NCI-H345 (cell line): Measurements from ENCODE around the gene TMEM254.
"Not testable (repeated sequence)": the region's sequence is repeated elsewhere in the genome, so short reads cannot be mapped to it uniquely, and the experiment has no call there.

ENCODE experiments used
- DNase-seq: peaks from one replicate; lab custom pipeline; 2025; lab: John Stamatoyannopoulos, UW

Gene TMEM254, protein sequence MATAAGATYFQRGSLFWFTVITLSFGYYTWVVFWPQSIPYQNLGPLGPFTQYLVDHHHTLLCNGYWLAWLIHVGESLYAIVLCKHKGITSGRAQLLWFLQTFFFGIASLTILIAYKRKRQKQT

DNA sequence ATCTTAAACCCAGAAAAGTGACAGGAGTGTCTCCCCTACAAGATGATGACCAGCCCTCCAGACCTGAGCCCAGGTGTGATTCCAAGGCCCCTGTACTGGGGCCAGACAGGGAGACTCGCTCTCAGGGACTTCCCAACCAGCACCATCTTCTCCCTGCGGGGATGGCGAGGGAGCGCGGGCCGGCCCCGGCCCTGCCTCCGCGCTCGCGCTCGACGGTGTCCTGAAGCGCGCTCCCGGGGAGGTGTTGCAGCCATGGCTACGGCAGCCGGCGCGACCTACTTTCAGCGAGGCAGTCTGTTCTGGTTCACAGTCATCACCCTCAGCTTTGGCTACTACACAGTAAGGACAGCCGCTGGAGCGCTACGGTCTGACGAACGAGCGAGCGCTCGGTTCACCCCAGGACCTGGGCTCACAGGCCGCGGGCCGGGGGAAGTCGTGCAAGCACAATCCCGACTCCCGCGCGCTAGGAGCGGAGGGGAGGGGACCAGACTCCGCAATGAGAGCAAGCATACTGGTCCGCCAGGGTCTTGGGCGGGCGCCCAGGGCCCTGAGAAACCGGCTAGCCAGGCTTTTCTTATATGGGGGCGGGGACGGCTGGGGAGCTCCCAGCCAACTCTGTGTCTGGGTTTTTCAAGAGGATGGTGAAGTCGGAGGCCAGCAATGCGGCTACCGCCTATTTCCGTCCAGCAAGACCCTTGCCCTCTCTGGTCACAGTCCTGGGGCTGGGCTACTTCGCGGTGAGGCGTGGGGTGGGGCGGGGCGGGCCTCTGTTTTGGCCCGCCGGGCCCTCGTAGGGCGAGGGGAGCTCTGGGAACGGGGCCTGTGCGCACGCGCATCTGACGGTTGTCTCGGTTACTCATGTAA, at the start of gene TMEM254:
Gene TMEM254 (plus strand): TSS at position 218 of the 864 bp plus-strand sequence. CDS start 35 bp downstream, at position 253.
- peak; percentile 84 for DNase-seq

DNA sequence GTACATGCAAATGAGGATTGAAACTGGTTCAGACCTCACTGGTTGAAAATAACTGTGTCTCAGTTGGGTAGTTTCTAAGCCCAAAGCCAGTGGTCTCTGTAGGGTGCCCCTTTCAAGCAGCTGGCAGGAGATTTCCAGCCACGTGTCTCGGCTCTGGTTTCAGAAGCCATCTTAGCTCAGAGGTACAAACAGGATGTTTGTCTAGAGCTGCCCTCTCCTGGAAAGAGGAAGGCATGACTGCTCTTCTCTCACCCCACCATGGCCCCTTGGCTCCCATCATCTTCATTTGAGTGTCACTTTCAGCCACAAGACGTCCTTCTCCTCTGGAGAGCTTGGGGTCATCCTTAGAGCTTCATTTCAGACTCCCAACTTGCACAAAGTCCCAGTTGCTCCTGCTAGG, 49.3 kb upstream of the TMEM254 start:
- peak; percentile 11 for DNase-seq

DNA sequence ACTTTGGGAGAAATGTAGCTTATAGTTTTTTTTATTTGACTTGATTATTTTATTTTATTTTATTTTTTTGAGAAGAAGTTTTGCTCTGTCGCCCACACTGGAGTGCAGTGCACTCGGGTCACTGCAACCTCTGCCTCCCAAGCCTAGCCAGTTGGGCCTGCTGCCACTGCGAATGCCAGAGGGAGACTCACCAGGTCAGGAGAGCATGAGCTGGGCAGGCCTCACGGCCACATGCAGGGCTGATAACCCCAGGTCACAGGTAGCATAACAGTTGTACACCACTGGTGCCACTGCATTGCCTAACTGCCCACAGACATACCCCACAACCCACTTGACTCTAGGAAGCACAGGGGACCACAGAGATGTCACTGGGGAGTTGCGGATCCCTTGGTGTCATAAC, 48.6 kb upstream of the TMEM254 start:
- DNase-seq, result not testable (repeated sequence)

DNA sequence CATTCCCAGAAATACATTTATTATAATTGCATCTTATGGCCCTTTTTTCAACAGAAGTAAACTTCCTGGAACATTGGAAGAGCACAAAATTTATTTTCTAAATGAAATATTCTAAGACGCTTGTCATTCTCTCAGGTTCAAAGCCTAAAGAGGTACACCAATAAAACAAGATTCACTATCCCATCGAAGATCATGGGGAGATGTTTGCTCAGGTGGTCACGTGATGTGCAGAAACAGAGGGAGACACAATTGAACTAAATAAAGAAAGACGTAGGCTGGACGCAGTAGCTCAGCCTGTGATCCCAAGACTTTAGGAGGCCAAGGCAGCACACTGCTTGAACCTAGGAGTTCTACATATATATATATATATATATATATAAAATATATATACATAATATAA, 46.0 kb upstream of the TMEM254 start:
- no peak for DNase-seq

DNA sequence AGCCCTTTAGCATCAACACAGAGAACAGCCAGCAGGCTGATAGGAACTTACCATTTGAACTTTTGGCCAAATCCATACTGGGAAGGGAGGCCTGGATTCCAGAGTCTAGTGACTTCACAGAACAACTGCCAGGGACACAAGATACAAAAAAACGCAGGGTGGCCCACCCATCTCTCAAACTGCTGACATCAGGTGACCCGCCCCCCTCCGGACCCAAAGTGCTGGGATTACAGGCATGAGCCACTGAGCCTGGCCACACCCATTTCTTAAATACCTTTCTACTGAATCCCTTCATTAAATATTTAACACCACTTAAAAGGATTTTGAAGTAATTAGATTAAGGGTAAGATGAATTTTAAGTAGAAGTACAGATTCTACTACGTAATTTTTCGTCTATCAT, 43.7 kb upstream of the TMEM254 start:
- DNase-seq, result not testable (repeated sequence)

DNA sequence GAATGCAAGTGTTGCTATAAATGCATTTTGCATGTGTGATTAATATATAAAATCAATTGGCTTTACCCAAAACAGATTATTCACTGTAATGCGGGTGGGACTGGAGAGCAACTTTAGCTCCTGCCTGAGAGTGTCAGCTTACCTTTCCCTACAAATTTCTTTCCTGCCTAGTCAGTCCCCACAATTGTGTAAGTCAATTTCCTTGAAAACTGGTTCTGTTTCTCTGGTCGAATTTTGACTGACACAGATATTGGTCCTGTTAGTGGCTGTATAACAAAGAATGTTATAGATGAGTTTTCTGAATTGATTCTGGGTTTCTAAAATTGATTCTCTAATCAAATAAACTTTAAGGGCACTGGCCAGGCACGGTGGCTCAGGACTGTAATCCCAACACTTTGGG, 43.0 kb upstream of the TMEM254 start:
- DNase-seq, result not testable (repeated sequence)

DNA sequence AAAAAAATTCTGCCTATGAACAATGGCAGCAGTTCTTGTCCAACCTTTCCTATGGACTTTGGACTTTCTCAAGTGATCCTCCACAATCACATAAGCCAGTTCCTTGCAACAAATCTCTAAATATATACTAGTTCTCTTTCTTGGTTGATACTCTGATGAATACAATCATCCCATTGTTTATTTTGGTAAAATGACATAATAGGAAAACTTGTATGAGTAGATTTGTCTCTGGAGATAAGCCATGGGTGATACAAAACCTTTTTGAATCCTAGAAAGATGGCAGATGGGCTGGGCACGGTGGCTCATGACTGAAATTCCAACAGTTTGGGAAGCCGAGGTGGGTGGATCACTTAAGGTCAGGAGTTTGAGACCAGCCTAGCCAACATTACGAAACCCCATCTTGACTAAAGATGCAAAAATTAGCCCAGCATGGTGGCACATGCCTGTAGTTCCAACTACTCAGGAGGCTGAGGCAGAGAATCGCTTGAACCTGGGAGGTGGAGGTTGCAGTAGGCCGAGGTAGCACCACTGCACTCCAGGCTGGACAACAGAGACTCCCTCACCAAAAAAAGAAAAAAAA, 41.5 kb upstream of the TMEM254 start:
- not testable (repeated sequence) for DNase-seq

DNA sequence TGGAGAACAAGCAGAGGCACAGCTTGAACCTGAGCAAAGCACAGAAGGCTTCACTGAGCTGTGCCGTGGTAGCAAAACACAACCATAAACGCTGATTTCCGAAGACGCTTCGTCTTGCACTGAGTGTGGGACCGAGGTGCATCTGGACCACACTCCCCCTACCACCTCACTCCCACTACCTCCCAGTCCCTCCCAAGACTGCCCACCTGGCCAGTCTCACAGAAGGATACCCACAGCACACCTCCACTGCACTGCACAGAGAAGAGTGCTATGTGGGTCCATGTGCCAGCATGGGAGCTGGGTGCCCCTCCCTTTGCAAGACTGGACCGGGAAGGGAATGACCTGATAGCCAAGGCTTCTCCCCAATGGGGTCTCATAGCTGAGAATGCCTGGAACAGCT, 40.2 kb upstream of the TMEM254 start:
- DNase-seq, result not testable (repeated sequence)

DNA sequence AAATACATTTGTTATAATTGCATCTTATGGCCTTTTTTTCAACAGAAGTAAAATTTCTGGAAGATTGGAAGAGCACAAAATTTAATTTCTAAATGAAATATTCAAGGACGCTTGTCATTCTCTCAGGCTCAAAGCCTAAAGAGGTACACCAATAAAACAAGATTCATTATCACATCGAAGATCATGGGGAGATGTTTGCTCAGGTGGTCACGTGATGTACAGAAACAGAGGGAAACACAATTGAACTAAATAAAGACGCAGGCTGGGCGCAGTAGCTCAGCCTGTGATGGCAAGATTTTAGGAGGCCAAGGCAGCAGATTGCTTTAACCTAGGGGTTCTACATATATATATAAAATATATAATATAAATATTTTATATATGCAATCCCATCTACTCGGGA, 37.3 kb upstream of the TMEM254 start:
- DNase-seq, result no peak

DNA sequence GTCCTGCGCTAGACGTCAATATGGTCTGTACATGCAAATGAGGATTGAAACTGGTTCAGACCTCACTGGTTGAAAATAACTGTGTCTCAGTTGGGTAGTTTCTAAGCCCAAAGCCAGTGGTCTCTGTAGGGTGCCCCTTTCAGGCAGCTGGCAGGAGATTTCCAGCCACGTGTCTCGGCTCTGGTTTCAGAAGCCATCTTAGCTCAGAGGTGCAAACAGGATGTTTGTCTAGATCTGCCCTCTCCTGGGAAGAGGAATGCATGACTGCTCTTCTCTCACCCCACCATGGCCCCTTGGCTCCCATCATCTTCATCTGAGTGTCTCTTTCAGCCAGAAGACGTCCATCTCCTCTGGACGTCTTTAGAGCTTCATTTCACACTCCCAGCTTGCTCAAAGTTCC, 33.5 kb upstream of the TMEM254 start:
- DNase-seq, result not testable (repeated sequence)

DNA sequence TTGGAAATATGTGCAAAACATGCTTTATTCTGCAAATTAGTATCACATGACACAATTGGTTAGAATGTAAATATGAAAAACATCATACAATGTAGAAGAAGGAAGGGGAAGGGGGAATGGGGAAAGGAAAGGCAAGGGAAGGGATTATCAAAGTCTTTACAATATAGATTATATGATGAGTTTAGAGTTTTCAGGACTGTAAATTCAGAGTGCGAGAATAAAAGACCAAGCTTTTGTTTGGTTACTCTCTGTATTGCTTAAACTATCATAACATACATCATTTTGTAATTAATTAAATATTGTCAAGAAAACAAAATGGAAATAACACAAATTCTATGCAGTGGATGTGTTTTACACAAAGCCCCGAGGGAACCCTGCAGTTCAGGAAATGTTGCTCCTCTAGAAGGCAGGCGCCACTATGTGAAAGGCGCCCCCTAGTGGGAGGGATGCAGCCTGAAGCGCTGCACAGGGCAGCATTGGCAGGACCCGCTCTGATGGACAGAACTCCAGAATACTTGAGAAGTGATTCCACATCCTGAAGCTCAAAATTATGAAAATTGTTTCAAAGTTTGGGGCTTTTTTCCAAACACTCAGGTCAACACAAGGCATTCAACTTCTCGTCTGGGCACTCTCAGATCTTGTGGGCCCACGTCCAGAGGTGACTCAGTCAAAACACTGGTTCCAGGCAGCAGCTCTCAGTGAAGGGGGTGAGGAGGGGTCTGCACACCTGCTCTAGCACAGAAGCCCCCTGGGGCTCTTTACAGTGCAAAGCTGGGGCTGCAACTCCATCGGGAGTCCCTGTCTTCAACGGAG, 31.6 kb upstream of the TMEM254 start:
- peak; percentile 42 for DNase-seq

DNA sequence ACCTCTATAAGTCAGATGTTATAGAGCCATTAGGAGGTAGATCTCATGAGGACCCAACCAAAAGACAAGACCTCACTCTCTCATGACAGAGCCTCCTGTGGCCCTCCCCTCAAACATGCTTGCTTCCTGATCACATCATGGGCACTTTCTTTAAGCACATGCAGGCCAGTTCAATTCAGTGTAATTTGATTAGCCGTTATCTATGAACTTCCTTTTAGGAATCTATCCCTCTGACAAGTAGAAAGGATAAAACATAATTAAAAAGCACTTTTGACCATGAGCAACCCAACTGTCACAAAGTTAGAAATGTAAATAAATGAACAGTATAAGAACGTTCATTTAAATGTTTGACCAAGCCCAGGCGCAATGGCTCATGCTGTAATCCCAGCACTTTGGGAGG, 27.7 kb upstream of the TMEM254 start:
- DNase-seq, result no peak

DNA sequence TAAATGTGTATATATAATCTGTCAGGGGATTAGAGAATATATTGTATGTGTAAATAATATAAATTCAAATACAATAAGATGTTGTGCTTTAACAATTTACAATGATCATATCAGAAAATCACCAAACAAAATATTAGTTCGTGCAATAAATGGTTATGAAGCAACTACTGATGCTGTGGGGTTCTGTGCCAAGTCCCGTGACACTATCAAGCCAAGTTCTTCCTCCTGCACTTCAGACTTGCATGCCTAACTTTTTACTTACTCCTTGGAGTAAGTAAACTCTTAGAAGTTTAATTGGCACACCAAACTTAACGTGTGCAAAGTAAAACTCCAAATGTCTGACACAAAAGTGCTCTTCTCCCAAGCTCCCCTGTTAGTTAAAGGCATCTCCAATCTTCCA, 26.5 kb upstream of the TMEM254 start:
- no peak for DNase-seq

DNA sequence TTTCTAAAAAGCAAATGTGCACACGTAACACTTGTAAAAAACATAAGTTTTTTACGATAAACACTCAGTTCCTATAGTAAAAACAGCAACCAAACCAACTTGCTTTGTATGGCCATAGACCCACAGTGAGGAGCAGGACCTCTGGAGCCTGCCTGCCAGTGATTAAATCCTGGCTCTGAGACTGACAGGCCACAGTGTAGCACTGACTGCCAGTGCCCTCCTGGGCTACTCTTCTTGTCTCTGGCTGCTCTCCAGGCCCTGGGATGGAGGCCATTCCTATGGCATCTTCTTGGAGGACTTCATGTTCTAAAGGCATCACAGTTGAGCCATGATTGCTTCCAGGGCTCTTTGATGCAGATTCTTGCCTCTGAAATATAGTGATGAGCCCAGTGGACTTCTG, 22.7 kb upstream of the TMEM254 start:
- DNase-seq, result no peak

DNA sequence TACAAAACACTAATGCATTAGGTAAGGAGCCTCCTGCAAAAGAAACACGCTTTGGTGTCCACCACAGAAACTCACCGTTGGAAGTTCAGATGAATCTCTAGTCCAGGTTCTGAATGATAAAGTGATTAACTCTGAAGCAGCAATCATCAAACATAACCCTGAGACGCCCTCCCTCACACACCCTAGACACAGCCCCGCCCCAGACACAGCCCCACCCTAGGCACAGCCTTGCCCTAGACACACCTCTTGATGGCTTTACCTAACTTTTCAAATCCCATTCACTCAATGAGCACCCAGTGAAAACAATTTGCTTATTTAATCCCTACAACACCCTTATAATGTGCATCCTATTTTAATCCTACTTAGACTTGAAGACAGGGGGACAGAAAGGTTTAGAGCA, 21.3 kb upstream of the TMEM254 start:
- no peak for DNase-seq

DNA sequence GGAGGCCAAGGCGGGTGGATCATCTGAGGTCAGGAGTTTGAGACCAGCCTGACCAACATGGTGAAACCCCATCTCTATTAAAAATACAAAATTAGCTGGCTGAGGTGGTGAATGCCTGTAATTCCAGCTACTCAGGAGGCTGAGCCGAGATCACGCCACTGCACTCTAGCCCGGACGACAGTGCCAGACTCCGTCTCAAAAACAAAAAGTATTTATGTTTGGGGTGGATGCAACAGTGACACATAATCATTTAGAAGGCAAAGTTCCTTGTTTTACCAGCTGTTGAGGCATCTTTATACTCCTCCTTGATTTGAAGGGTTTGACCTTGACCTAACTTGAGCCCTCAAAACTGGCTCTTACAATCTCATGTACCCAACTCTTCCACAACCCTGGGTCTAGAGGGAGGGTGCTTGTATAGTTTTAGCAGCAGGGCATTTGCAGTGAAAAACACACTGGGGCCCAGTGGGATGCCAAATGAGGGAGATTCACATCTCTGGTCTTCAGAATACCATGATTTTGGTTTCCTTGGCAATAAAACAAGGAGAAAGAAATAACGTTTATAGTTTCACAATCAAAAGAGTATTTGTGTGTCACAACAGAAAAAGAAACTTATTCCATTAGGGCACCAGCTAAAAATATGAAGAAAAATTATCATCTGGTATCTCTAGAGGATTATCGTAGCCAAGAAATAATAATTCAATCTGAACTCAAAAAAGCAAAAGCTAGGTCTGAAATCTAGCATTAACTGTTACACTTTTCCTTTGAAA, 14.2 kb upstream of the TMEM254 start:
- no peak for DNase-seq

DNA sequence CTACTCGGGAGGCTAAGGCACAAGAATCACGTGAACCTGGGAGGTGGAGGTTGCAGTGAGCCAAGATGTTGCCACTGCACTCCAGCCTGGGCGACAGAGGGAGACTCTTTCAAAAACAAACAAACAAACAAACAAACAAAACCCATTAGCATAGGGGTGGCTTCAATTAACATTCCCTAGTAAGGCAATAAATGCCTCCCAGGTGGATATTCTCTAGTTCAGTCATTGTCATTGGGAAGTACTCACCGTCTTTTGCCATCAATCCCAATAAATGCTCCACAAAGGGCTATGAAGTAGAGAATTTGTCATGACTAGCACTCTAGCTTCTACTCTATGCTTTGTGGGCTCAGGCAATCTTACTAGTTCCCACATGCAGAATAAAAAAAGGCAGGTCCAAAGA, 11.7 kb upstream of the TMEM254 start:
- DNase-seq, result no peak

DNA sequence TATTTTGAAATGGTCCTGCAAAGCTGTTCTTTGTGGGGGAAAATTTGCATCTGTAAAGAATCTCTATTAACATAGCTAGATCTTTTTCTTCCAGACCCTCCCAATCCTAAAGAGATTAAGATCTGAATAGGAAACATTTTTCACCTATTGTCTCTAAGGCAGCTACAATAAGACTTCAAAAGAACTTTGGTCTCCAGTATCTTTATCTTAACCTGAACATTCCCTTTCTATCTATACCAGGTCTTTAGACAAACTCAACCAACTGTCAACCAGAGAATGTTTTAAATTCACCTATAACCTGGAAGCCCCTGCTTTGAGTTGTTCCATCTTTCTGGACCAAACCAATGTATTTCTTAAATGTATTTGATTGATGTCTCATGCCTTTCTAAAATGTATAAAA, 10.6 kb upstream of the TMEM254 start:
- not testable (repeated sequence) for DNase-seq

DNA sequence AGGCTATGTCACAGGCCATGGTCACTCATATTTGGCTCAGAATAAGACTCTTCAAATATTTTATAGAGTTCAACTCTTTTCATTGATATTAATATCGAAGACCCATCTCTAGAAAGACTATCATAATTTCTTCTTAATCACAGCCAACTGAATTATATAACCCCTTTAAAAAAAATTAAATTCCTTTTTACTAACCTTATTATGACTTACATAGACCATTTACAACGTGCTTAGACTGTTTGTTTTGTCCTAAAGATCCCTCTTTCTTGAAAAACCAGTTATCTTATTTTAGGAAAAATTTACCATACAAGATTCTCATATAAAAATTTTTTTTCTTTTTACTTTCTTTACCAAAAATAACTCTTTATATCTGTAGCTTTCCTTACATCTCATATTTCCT, 10.2 kb upstream of the TMEM254 start:
- no peak for DNase-seq

DNA sequence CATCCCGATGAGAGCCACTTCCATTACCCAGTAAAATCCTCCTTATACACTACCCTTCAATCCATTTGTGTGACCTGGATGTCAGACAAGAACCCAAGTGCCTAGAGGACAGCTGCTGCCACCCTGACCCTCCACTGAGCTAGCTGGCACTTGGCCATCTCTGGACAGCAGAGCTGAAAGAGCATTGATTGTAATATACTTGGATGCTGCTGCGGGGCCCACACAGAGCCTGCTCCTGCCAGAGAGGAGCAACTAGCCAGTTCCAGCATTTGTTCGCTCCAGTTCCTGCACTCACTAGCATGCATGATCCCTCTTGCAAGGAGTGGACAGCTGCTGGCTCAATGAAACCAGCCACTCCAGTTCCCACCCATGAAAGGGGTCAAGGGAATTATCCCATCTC, 8.4 kb upstream of the TMEM254 start:
- DNase-seq, result no peak

DNA sequence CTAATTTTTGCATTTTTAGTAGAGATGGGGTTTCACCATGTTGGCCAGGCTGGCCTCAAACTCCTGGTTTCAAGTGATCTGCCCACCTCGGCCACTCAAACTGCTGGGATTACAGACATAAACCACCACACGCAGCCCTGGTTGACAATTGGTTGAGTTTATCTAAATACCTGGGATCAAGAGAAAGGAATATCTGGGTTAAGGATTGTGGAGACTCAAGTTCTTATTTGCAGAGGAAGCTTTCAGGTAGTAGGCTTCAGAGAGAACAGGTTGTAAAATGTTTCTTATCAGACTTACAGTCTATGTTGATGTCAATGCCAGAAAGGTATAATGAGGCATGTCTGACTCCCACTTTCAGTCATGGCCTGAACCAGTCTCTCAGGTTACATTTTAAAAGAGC, 5.9 kb upstream of the TMEM254 start:
- no peak for DNase-seq

DNA sequence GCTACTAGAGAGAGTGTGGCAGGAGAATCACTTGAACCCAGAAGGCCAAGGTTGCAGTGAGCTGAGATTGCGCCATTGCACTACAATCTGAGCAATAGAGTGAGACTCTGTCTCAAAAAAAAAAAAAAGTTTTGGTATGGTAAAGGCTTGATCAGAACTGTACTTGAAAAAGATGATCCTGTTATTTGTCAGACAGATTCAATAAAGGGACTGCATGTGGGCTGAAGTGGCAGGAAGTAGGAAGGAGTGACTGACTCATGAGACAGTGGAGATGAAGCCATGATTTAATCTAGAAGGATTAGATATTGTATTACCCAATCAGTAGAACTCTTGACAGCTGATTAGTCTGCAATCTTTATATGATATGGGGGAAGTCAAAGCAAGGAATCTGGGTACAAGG, 2.7 kb upstream of the TMEM254 start:
- DNase-seq, result no peak
